ENCODE data around the gene KCNT1. TPM values are rescaled to one million over a fixed set of nuclear protein-coding genes. Genes with fewer than 3 reads are reported as not detected.

The KCNT1 gene
- total RNA-seq, 2 experiments from 2014 or later: not detected

DNA sequence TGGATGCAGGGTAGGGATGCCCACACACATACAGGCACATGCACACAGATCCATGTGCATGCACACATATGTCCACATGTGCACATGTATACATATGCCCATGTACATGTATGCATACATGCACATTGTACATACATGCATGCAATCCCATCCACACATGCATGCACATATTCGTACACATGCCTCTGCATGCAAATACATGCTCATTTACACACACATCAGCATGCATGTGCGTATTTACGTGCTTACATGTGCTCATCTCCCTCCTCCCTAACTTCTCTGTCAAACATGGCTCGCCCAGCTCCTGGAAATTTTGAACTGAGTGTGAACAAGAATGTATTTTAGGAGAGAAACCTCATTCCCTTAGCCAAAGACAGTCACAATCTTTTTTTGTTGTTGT, 6.2 kb downstream of the KCNT1 start:
- Mint-ChIP-seq H3K4me3 (no peak overlapping the region), H3K36me3 (ENCODE audit: low read depth) (no peaks in the 10 kb centered on the region), H3K9me3 (no peaks in the 10 kb centered on the region), H3K4me1 (ENCODE audit: low read depth) (no peaks in the 10 kb centered on the region), H3K27ac (no peak overlapping the region), H3K27me3 (peaks cover 7% of the 10 kb centered on the region)
- CTCF ChIA-PET: no interaction called here
- no peak for TF ChIP-seq CTCF (IDR thresholded peaks at IDR 0.05)
- no peak for ATAC-seq
- POLR2A ChIA-PET: no interaction called here
- DNase-seq: no peak
- intact Hi-C loops (cut with micrococcal nuclease): no loop called here

GRCh38 chr9:135711391-135711790, 9.4 kb downstream of the KCNT1 start:
- CTCF ChIA-PET: no interaction called here
- DNase-seq (no peak), ATAC-seq (no peak)
- no peaks in the 10 kb centered on the region for H3K36me3 Mint-ChIP-seq (ENCODE audit: low read depth)
- intact Hi-C loops (cut with micrococcal nuclease): no loop called here
- H3K27me3 Mint-ChIP-seq: peaks cover 18% of the 10 kb centered on the region
- H3K27ac Mint-ChIP-seq: no peak overlapping the region
- H3K9me3 Mint-ChIP-seq: no peaks in the 10 kb centered on the region
- no peak for TF ChIP-seq CTCF (IDR thresholded peaks at IDR 0.05)
- no peaks in the 10 kb centered on the region for H3K4me1 Mint-ChIP-seq (ENCODE audit: low read depth)
- H3K4me3 Mint-ChIP-seq: no peak overlapping the region
- POLR2A ChIA-PET: no interaction called here

DNA sequence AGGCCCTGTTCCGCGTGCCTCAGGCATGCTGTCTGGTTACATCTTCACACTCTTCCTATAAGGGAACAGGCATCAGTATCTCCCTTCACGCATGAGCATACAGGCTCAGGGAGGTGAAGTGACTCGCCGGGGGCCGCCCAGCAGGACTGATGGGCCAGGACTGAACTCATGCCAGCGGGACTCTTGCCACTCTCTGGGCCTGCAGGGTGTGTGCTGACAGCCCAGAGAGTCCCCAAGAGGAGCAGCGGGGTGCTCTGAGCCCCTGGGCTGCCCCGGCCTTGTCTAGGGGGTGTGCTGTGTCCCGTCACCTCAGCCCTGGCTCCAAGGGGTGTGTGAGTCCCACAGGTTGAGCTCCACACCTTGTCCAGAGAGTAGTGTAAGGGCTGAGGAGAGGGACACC, 9.9 kb downstream of the KCNT1 start:
- ChIA-PET CTCF (no interaction called here), POLR2A (no interaction called here)
- TF ChIP-seq CTCF (IDR thresholded peaks at IDR 0.05): no peak
- no peak for DNase-seq
- peaks cover 23% of the 10 kb centered on the region for H3K27me3 Mint-ChIP-seq
- no peak overlapping the region for H3K4me3 Mint-ChIP-seq
- no peaks in the 10 kb centered on the region for H3K9me3 Mint-ChIP-seq
- no peaks in the 10 kb centered on the region for H3K4me1 Mint-ChIP-seq (ENCODE audit: low read depth)
- ATAC-seq: no peak
- intact Hi-C loops (cut with micrococcal nuclease): no loop called here
- no peaks in the 10 kb centered on the region for H3K36me3 Mint-ChIP-seq (ENCODE audit: low read depth)
- no peak overlapping the region for H3K27ac Mint-ChIP-seq

GRCh38 chr9:135712613-135713295, 10.8 kb downstream of the KCNT1 start:
- no peak for DNase-seq
- Mint-ChIP-seq H3K36me3 (ENCODE audit: low read depth) (no peaks in the 10 kb centered on the region), H3K27me3 (peaks cover 27% of the 10 kb centered on the region), H3K9me3 (no peaks in the 10 kb centered on the region), H3K4me1 (ENCODE audit: low read depth) (no peaks in the 10 kb centered on the region), H3K27ac (no peak overlapping the region), H3K4me3 (no peak overlapping the region)
- CTCF ChIA-PET: no interaction called here
- no peak for TF ChIP-seq CTCF (IDR thresholded peaks at IDR 0.05)
- intact Hi-C loops (cut with micrococcal nuclease): no loop called here
- POLR2A ChIA-PET: no interaction called here
- no peak for ATAC-seq

GRCh38 chr9:135714242-135715055, 12.5 kb downstream of the KCNT1 start:
- DNase-seq (no peak), ATAC-seq (no peak)
- TF ChIP-seq CTCF (IDR thresholded peaks at IDR 0.05): no peak
- Mint-ChIP-seq H3K27me3 (peaks cover 27% of the 10 kb centered on the region), H3K9me3 (no peaks in the 10 kb centered on the region), H3K36me3 (ENCODE audit: low read depth) (no peaks in the 10 kb centered on the region), H3K4me3 (no peak overlapping the region), H3K4me1 (ENCODE audit: low read depth) (no peaks in the 10 kb centered on the region), H3K27ac (no peak overlapping the region)
- ChIA-PET POLR2A (interaction anchor here (0.6 kb wide), 1 partner anchor 236 kb away, joined by 3 read pairs; no protein-coding TSS in a partner anchor), CTCF (interaction anchor here (1.2 kb wide), 1 partner anchor 12 kb away, joined by 3 read pairs; no protein-coding TSS in a partner anchor)
- intact Hi-C loops (cut with micrococcal nuclease): no loop called here
